HepG2 (cell line): ENCODE results near the gene PRSS27. TPM values are rescaled to one million over a fixed set of nuclear protein-coding genes. Genes with fewer than 3 reads are reported as not detected.

Experiments used
- AHDC1 ChIP-seq: sonication (generic); formaldehyde crosslinking; IDR thresholded peaks from 2 replicates; pipeline ENCODE4 v1.5.1; 2020; ENCODE audit warnings: mild to moderate bottlenecking, missing genetic modification reagents, borderline replicate concordance
- ARID2 ChIP-seq: sonication (generic); formaldehyde crosslinking; IDR thresholded peaks from 2 replicates; pipeline ENCODE4 v1.8.1; 2022; ENCODE audit warnings: mild to moderate bottlenecking, missing genetic modification reagents, borderline replicate concordance
- BHLHE40 ChIP-seq: IDR thresholded peaks from 2 replicates; pipeline ENCODE4 v1.6.1; 2011; ENCODE audit warnings: low read length, improper control_type of control experiment
- CEBPB ChIP-seq: IDR thresholded peaks from 2 replicates; pipeline ENCODE4 v1.6.1; 2011; ENCODE audit warnings: low read depth, low read length, improper control_type of control experiment, borderline replicate concordance
- EED ChIP-seq: sonication (generic); formaldehyde crosslinking; IDR thresholded peaks from 2 replicates; pipeline ENCODE4 v1.5.0; 2020; ENCODE audit warnings: mild to moderate bottlenecking, missing genetic modification reagents
- RARG ChIP-seq: sonication (generic); formaldehyde crosslinking; IDR thresholded peaks from 2 replicates; pipeline ENCODE4 v1.4.0; 2020; ENCODE audit warnings: low read depth, mild to moderate bottlenecking, missing genetic modification reagents
- RNF219 ChIP-seq: sonication (generic); formaldehyde crosslinking; IDR thresholded peaks from 2 replicates; pipeline ENCODE4 v1.5.0; 2020; ENCODE audit warnings: mild to moderate bottlenecking, missing genetic modification reagents
- SAP130 ChIP-seq: IDR thresholded peaks from 2 replicates; pipeline ENCODE4 v1.6.1; 2016; ENCODE audit warnings: low read depth
- SUZ12 ChIP-seq: fragments of 150-350 bp; IDR thresholded peaks from 2 replicates; pipeline ENCODE4 v1.6.1; 2014; ENCODE audit warnings: low read depth, low read length
- YEATS4 ChIP-seq: sonication (generic); formaldehyde crosslinking; IDR thresholded peaks from 2 replicates; pipeline ENCODE4 v1.4.0; 2020; ENCODE audit warnings: missing genetic modification reagents, borderline replicate concordance
- ZBTB42 ChIP-seq: sonication (generic); formaldehyde crosslinking; IDR thresholded peaks from 2 replicates; pipeline ENCODE4 v1.5.0; 2020; ENCODE audit warnings: mild to moderate bottlenecking, missing genetic modification reagents
- ZFP91 ChIP-seq: sonication (generic); formaldehyde crosslinking; IDR thresholded peaks from 2 replicates; pipeline ENCODE4 v1.9.0; 2022; ENCODE audit warnings: missing genetic modification reagents, mild to moderate bottlenecking, borderline replicate concordance
- ZGPAT ChIP-seq: IDR thresholded peaks from 2 replicates; pipeline ENCODE4 v1.6.1; 2016; ENCODE audit warnings: mild to moderate bottlenecking
- ZNF737 ChIP-seq: sonication (generic); formaldehyde crosslinking; IDR thresholded peaks from 2 replicates; pipeline ENCODE4 v1.5.0; 2020; ENCODE audit warnings: missing genetic modification reagents, mild to moderate bottlenecking, borderline replicate concordance
- ZNF740 ChIP-seq: sonication (generic); formaldehyde crosslinking; IDR thresholded peaks from 2 replicates; pipeline ENCODE4 v1.4.0; 2020; ENCODE audit warnings: missing genetic modification reagents
- polyA plus RNA-seq, 8 experiments: library from polyadenylated mRNA; depleted of rRNA in 3 of 8; stranded (reverse) in 7 of 8; unstranded in 1 of 8; fragments of >200 nt; fragmentation: Illumina TruSeq in 4 of 8; extraction: Trizol in 4 of 8; gene quantifications; 2 replicates each; pipeline versions ENCODE4 v1.2.1 to v1.2.3, GENCODE V29; 2011 to 2016; ENCODE audit warnings: low read depth in 4 of 8, missing spikeins in 1 of 8, mixed read lengths in 1 of 8; ENCODE audit not compliant: insufficient read depth in 1 of 8
- total RNA-seq, 5 experiments: library from RNA; depleted of rRNA; stranded (reverse); fragments of >200 nt; fragmentation: Illumina TruSeq; extraction: Trizol; gene quantifications; 2 replicates each; pipeline ENCODE4 v1.2.3, GENCODE V29; 2016; ENCODE audit warnings: low read depth in 1 of 5

The PRSS27 gene
- total and polyA plus RNA-seq, 2 of the 13 experiments (the other 11 are each of a cell fraction or from before 2014, with no cell fraction given): 0.20 to 0.73 TPM

GRCh38 chr16:2682209-2683021 is 37.6 kb downstream of the PRSS27 start, which contains the start of gene KCTD5 (continued):
- TF ChIP-seq ZNF740: peak; percentile 86; the same call in 1 of the 2 replicates
- peak; percentile 98 for TF ChIP-seq YEATS4 (CRISPR knock-in tag)
- TF ChIP-seq RNF219 (CRISPR knock-in tag): 0 out of 2 replicates have a peak, but pooled peaks have one; percentile 49
- no peak for TF ChIP-seq ZNF737 (CRISPR knock-in tag)
- peak; percentile 66 for TF ChIP-seq BHLHE40
- TF ChIP-seq RARG: no peak
- TF ChIP-seq CEBPB: no peak
- TF ChIP-seq ZFP91 (CRISPR knock-in tag): peak; percentile 86
- TF ChIP-seq ZBTB42 (CRISPR knock-in tag): no peak; the same call in 1 of the 2 replicates
- TF ChIP-seq SUZ12: no peak
- peak; percentile 98 for TF ChIP-seq ZGPAT
- peak; percentile 98 for TF ChIP-seq SAP130 (CRISPR knock-in tag)
- peak; percentile 93 for TF ChIP-seq EED (CRISPR knock-in tag)
- no peak for TF ChIP-seq AHDC1
- peak; percentile 80; the same call in 1 of the 2 replicates for TF ChIP-seq ARID2 (CRISPR knock-in tag)
